ENCODE results near the gene DAZAP1.

The DAZAP1 gene

DNA sequence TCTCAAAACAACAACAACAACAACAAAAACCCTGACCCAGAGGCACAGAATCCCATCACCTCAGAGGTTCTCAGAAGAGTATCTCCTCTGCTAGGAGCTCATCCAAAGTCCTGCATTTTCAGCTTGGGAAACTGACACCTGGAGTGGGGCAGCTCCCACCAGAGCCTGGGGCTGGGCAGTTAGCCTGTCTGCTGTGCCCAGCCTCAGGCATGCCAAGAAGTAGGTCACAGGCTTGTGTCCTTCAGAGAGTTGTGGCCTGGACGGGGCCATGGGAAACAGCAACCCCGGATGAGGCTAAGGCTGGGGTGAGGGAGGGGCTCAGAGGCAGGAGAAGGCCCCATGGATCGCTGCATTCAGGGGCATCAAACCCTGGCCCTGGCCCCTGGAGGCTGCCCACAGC is 21.6 kb upstream of the DAZAP1 start:
- TF ChIP-seq, protein P1, sequence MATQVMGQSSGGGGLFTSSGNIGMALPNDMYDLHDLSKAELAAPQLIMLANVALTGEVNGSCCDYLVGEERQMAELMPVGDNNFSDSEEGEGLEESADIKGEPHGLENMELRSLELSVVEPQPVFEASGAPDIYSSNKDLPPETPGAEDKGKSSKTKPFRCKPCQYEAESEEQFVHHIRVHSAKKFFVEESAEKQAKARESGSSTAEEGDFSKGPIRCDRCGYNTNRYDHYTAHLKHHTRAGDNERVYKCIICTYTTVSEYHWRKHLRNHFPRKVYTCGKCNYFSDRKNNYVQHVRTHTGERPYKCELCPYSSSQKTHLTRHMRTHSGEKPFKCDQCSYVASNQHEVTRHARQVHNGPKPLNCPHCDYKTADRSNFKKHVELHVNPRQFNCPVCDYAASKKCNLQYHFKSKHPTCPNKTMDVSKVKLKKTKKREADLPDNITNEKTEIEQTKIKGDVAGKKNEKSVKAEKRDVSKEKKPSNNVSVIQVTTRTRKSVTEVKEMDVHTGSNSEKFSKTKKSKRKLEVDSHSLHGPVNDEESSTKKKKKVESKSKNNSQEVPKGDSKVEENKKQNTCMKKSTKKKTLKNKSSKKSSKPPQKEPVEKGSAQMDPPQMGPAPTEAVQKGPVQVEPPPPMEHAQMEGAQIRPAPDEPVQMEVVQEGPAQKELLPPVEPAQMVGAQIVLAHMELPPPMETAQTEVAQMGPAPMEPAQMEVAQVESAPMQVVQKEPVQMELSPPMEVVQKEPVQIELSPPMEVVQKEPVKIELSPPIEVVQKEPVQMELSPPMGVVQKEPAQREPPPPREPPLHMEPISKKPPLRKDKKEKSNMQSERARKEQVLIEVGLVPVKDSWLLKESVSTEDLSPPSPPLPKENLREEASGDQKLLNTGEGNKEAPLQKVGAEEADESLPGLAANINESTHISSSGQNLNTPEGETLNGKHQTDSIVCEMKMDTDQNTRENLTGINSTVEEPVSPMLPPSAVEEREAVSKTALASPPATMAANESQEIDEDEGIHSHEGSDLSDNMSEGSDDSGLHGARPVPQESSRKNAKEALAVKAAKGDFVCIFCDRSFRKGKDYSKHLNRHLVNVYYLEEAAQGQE (IDR thresholded peaks at IDR 0.05; ENCODE audit: insufficient read depth in 1 of 2, low read depth in 2 of 2, low read length in 2 of 2) = no peak
- no peak for TF ChIP-seq TAF1 (IDR thresholded peaks at IDR 0.05; ENCODE audit: borderline replicate concordance, insufficient read depth, low read length)

DNA sequence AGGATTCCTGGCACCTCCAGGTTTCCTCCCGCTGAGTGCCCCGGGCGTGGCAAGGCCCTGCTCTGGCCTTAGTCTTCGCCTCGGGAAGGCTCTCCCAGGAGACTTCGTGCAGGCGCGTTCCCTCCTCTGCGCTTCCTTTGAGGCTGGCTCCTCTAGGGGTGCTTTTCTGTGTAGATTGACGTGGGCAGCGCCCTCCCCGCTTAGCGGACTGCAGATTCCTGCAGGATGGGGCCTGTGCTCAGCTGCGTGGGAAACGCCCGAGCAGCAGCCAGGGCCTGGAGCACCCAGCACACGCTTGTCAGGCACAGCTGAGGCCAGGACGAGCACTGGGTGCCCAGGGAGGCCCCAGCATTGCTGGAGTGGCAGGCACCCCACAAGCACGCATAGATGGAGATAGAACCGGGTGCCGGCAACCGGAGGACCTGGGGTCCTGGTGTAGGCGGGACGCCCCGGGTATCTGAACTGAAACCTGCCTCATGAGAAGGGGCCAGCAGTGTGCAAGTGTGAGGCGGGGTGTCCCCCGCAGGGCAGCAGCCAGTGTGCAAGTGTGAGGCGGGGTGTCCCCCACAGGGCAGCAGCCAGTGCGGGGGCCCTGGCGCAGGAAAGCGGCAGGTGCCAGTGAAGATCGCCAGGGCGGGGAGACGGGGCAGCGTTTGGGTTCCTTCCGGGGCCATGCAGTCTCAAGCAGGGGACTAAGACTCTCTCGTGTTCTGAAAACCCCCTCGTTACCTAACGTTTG is 20.3 kb upstream of the DAZAP1 start:
- no peak for TF ChIP-seq TAF1 (IDR thresholded peaks at IDR 0.05; ENCODE audit: borderline replicate concordance, insufficient read depth, low read length)
- TF ChIP-seq, protein P1 (IDR thresholded peaks at IDR 0.05; ENCODE audit: insufficient read depth in 1 of 2, low read depth in 2 of 2, low read length in 2 of 2) = no peak
- TF ChIP-seq FOXP2 (optimal IDR thresholded peaks at IDR 0.05; ENCODE audit: borderline replicate concordance, extremely low read depth, extremely low read length, insufficient read depth) = no peak
- no peak for TF ChIP-seq SIN3A (IDR thresholded peaks at IDR 0.05; ENCODE audit: borderline replicate concordance, insufficient read depth, low read length)
- TF ChIP-seq POLR2AphosphoS5 (IDR thresholded peaks at IDR 0.05; ENCODE audit: low read depth, low read length) = no peak

DNA sequence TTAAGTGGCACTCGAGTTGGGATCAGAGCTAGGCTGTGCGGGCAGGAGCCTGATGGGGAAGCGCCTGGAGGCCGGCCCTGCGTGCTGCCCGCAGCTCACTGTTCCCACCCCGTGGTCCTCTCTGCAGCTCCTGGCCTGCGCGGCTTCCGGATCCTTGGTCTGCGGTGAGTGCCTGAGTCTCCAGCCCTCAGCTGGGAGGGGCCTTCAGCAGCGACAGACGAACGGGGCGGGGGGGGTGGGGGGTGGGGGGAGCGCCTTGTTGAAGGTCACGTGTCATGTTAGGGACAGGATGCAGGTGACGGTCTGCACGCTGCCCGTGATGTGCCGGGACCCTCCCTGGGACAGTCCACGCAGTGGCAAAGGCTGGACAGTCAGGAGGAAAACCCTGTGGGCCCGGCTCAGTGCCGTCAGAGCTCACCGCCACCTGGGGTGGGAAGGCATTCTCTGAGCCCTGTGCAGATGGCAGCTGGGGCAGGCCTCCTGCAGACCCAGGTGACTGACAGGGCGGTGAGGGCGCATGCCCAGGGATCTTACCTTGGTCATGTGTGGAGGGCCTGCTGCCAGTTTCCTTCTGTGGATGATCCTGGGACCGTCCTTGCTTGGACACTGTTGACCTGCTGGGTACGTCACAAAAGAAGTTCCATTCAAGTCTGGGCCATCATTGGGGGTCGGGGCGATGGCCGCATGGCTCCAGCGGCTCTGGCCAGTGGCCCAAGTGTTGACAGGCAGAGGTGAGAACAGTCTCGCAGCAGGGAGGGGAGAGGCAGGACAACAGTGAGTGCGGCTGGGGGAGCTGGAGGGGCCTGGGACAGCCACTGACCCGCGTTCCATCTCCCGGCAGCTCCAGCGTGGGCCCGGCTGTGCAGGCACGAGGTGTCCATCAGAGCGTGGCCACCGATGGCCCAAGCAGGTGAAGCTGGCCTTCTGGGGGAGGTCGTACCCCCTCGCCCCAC is 19.4 kb upstream of the DAZAP1 start:
- no peak for TF ChIP-seq SIN3A (IDR thresholded peaks at IDR 0.05; ENCODE audit: borderline replicate concordance, insufficient read depth, low read length)
- TF ChIP-seq, protein P1 (IDR thresholded peaks at IDR 0.05; ENCODE audit: insufficient read depth in 1 of 2, low read depth in 2 of 2, low read length in 2 of 2) = no peak
- TF ChIP-seq FOXP2 (optimal IDR thresholded peaks at IDR 0.05; ENCODE audit: borderline replicate concordance, extremely low read depth, extremely low read length, insufficient read depth) = no peak
- no peak for TF ChIP-seq POLR2AphosphoS5 (IDR thresholded peaks at IDR 0.05; ENCODE audit: low read depth, low read length)
- no peak for TF ChIP-seq TAF1 (IDR thresholded peaks at IDR 0.05; ENCODE audit: borderline replicate concordance, insufficient read depth, low read length)

DNA sequence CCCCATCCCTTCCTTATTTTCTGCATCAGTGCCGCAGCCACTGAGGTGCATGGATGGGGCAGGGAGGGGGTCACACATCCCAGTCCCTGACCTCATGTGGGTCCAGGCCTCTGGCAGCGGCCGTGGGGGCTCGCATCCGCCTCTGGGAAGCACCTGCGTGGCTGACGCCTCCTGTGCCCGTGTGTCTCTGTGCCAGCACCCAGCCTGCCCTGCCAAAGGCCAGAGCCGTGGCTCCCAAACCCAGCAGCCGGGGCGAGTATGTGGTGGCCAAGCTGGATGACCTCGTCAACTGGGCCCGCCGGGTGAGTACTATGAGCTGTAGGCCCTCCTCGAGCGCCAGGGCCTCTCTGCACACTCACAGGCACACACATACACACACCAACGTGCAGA is 18.8 kb upstream of the DAZAP1 start:
- TF ChIP-seq SIN3A (IDR thresholded peaks at IDR 0.05; ENCODE audit: borderline replicate concordance, insufficient read depth, low read length) (no peak), POLR2AphosphoS5 (IDR thresholded peaks at IDR 0.05; ENCODE audit: low read depth, low read length) (no peak)

DNA sequence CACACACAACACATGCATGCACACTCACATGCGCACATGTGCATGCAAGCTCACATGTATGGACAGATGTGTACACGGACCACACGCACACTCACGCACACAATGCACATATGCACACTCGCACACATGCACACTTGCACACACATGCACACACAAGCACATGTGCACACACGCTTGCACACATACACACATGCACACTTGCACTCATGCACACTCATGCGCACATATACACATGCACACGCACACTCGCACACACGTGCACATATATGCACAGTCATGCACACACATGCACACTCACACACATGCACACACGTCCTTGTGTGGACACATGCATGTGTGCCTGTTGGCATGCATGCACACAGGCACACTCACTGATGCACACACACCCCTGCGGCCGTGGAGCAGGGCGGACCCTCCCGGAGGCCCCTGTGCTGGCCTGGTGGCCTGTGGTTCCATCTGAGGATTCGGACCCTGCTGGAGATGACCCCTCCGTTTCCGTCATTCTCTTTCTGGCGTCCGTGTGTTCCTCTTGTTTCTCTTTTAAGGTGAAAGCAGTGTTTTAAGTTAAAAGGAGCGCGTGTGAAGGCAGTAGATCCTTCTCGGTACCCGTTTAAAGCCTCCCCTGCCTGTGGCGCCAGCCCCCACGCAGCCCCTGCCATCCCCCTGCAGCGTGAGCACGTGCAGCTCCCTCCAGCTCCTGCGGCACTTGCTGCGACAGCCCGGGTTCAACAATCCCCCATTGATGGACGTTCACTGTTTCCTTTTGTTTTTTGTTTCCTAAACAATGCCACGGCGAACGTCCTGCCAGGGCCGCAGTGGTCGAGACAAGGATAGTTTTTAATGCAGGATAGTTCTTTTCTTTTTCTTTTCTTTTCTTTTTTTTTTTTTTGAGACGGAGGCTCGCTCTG is 18.1 kb upstream of the DAZAP1 start:
- TF ChIP-seq SIN3A (IDR thresholded peaks at IDR 0.05; ENCODE audit: borderline replicate concordance, insufficient read depth, low read length) (no peak), POLR2AphosphoS5 (IDR thresholded peaks at IDR 0.05; ENCODE audit: low read depth, low read length) (no peak), FOXP2 (optimal IDR thresholded peaks at IDR 0.05; ENCODE audit: borderline replicate concordance, extremely low read depth, extremely low read length, insufficient read depth) (no peak), TAF1 (IDR thresholded peaks at IDR 0.05; ENCODE audit: borderline replicate concordance, insufficient read depth, low read length) (no peak)
- TF ChIP-seq, protein P1 (IDR thresholded peaks at IDR 0.05; ENCODE audit: insufficient read depth in 1 of 2, low read depth in 2 of 2, low read length in 2 of 2) = no peak
